ENCODE results near the gene CMKLR1. TPM values are rescaled to one million over a fixed set of nuclear protein-coding genes. Genes with fewer than 3 reads are reported as not detected.

The CMKLR1 gene
- total RNA-seq, 1 donor from 2014 or later = 0.44 TPM

- Mint-ChIP-seq H3K36me3 (ENCODE audit: low read depth) (no peaks in the 10 kb centered on the region), H3K4me3 (no peak overlapping the region), H3K27ac (ENCODE audit: unreplicated experiment) (peak overlapping the region; percentile 89), H3K9me3 (no peaks in the 10 kb centered on the region), H3K4me1 (peaks cover 41% of the 10 kb centered on the region), H3K27me3 (ENCODE audit: low read depth) (peaks cover 6% of the 10 kb centered on the region)
- no peak for TF ChIP-seq CTCF (conservative IDR thresholded peaks at IDR 0.05)
- DNase-seq (ENCODE audit: low read depth, low spot score) = no peak
Observed at GRCh38 chr12:108253540-108253939, 85.6 kb downstream of the CMKLR1 start.

- Mint-ChIP-seq H3K4me1 (peaks cover 41% of the 10 kb centered on the region), H3K27ac (ENCODE audit: unreplicated experiment) (no peak overlapping the region), H3K36me3 (ENCODE audit: low read depth) (no peaks in the 10 kb centered on the region), H3K27me3 (ENCODE audit: low read depth) (peaks cover 6% of the 10 kb centered on the region), H3K4me3 (no peak overlapping the region), H3K9me3 (no peaks in the 10 kb centered on the region)
- DNase-seq (ENCODE audit: low read depth, low spot score) = no peak
- TF ChIP-seq CTCF (conservative IDR thresholded peaks at IDR 0.05) = no peak
Observed at GRCh38 chr12:108252523-108252922, 86.6 kb downstream of the CMKLR1 start.

- no peak for TF ChIP-seq CTCF (conservative IDR thresholded peaks at IDR 0.05)
- peaks cover 15% of the 10 kb centered on the region for H3K27me3 Mint-ChIP-seq (ENCODE audit: low read depth)
- no peak overlapping the region for H3K4me3 Mint-ChIP-seq
- peaks cover 15% of the 10 kb centered on the region for H3K4me1 Mint-ChIP-seq
- no peaks in the 10 kb centered on the region for H3K9me3 Mint-ChIP-seq
- no peak for DNase-seq (ENCODE audit: low read depth, low spot score)
- no peaks in the 10 kb centered on the region for H3K36me3 Mint-ChIP-seq (ENCODE audit: low read depth)
- H3K27ac Mint-ChIP-seq (ENCODE audit: unreplicated experiment) = no peak overlapping the region
Observed at GRCh38 chr12:108248011-108248410, 91.1 kb downstream of the CMKLR1 start.

GRCh38 chr12:108247130-108247529, 92.0 kb downstream of the CMKLR1 start:
- Mint-ChIP-seq H3K4me1 (peaks cover 8% of the 10 kb centered on the region), H3K27ac (ENCODE audit: unreplicated experiment) (no peak overlapping the region), H3K4me3 (no peak overlapping the region), H3K36me3 (ENCODE audit: low read depth) (no peaks in the 10 kb centered on the region), H3K27me3 (ENCODE audit: low read depth) (peaks cover 15% of the 10 kb centered on the region), H3K9me3 (no peaks in the 10 kb centered on the region)
- no peak for TF ChIP-seq CTCF (conservative IDR thresholded peaks at IDR 0.05)
- no peak for DNase-seq (ENCODE audit: low read depth, low spot score)

GRCh38 chr12:108241986-108242703, 97.0 kb downstream of the CMKLR1 start:
- no peak overlapping the region for H3K27ac Mint-ChIP-seq (ENCODE audit: unreplicated experiment)
- no peak for DNase-seq (ENCODE audit: low read depth, low spot score)
- no peaks in the 10 kb centered on the region for H3K9me3 Mint-ChIP-seq
- peaks cover 34% of the 10 kb centered on the region for H3K27me3 Mint-ChIP-seq (ENCODE audit: low read depth)
- no peaks in the 10 kb centered on the region for H3K36me3 Mint-ChIP-seq (ENCODE audit: low read depth)
- H3K4me1 Mint-ChIP-seq = no peaks in the 10 kb centered on the region
- no peak overlapping the region for H3K4me3 Mint-ChIP-seq
- no peak for TF ChIP-seq CTCF (conservative IDR thresholded peaks at IDR 0.05)
